Type B pancreatic cell (in vitro differentiated cells): Measurements from ENCODE around the gene LMX1A. TPM values are rescaled to one million over a fixed set of nuclear protein-coding genes. Genes with fewer than 3 reads are reported as not detected.
A peak's percentile ranks its signal among the peaks of the same experiment; 100 is the strongest.

Experiments used
- DNase-seq: peaks from one replicate; pipeline ENCODE4 v3.0.0; 2021; ENCODE audit warnings: mixed read lengths; ENCODE audit not compliant: unreplicated experiment; ENCODE audit errors: extremely low spot score
- H3K27ac Mint-ChIP-seq: 2 replicates; pipeline ENCODE4 v1.8.0; 2021; ENCODE audit warnings: mild to moderate bottlenecking, mixed read lengths
- H3K27me3 Mint-ChIP-seq: 2 replicates; pipeline ENCODE4 v1.8.0; 2021; ENCODE audit warnings: mixed read lengths
- H3K36me3 Mint-ChIP-seq: 2 replicates; pipeline ENCODE4 v1.8.0; 2021; ENCODE audit warnings: mixed read lengths
- H3K4me1 Mint-ChIP-seq: one replicate; pipeline ENCODE4 v1.8.0; 2021; ENCODE audit warnings: mixed read lengths; ENCODE audit not compliant: unreplicated experiment
- H3K4me3 Mint-ChIP-seq: 2 replicates; pipeline ENCODE4 v1.8.0; 2021; ENCODE audit warnings: mild to moderate bottlenecking, mixed read lengths
- H3K9me3 Mint-ChIP-seq: 2 replicates; pipeline ENCODE4 v1.8.0; 2021; ENCODE audit warnings: mixed read lengths
- total RNA-seq: library from RNA; stranded (reverse); gene quantifications from 2 replicates; pipeline ENCODE4 v1.2.1, GENCODE V29; 2021; ENCODE audit warnings: low replicate concordance
- TF ChIP-seq, protein P1 (sequence below): fragments of 200-600 bp; sonication (generic); conservative IDR thresholded peaks from 2 replicates; pipeline ENCODE4 v1.5.0; 2021; ENCODE audit warnings: antibody characterized with exemption, mild to moderate bottlenecking

Gene LMX1A
- total RNA-seq, 1 donor from 2014 or later, result 34.4 TPM

DNA sequence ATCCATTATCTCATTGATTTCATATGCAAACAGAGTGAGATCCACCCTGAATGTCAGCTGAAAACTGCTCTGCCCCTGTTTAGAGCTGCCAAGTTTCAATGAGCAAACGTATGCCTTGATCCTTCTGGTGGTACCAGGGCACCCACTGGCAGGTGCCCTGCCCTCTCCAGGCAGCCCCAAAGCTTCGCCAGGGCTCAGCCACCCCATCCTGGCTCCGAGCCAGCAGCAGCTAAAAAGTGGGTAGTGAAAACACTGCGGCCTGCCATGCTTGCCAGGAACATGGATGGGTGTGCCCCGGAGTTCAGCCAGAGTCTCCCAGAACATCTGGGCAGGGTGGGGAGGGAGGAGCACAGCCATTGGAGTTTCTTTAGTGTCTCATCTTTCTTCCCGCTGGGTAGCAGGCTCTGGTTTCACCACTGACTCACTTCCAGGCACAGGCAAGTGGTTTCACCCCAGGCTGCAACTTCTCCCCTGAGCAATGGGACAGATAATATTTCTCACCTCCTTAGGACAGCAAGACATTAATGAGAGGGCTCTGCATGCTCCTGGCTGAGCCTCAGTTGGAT is 8.1 kb upstream of the LMX1A start:
- no peaks in the 10 kb centered on the region for H3K4me1 Mint-ChIP-seq
- TF ChIP-seq, protein P1, sequence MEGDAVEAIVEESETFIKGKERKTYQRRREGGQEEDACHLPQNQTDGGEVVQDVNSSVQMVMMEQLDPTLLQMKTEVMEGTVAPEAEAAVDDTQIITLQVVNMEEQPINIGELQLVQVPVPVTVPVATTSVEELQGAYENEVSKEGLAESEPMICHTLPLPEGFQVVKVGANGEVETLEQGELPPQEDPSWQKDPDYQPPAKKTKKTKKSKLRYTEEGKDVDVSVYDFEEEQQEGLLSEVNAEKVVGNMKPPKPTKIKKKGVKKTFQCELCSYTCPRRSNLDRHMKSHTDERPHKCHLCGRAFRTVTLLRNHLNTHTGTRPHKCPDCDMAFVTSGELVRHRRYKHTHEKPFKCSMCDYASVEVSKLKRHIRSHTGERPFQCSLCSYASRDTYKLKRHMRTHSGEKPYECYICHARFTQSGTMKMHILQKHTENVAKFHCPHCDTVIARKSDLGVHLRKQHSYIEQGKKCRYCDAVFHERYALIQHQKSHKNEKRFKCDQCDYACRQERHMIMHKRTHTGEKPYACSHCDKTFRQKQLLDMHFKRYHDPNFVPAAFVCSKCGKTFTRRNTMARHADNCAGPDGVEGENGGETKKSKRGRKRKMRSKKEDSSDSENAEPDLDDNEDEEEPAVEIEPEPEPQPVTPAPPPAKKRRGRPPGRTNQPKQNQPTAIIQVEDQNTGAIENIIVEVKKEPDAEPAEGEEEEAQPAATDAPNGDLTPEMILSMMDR, result no peak
- no peak for DNase-seq
- no peaks in the 10 kb centered on the region for H3K9me3 Mint-ChIP-seq
- H3K27me3 Mint-ChIP-seq, result peaks cover 70% of the 10 kb centered on the region
- H3K27ac Mint-ChIP-seq, result no peak overlapping the region
- no peak overlapping the region for H3K4me3 Mint-ChIP-seq
- no peaks in the 10 kb centered on the region for H3K36me3 Mint-ChIP-seq

- Mint-ChIP-seq H3K4me1 (peaks cover 27% of the 10 kb centered on the region), H3K27ac (no peak overlapping the region), H3K27me3 (peaks cover 93% of the 10 kb centered on the region), H3K9me3 (no peaks in the 10 kb centered on the region), H3K4me3 (peak overlapping the region; percentile 80), H3K36me3 (peaks cover 1% of the 10 kb centered on the region)
- DNase-seq, result no peak
- TF ChIP-seq, protein P1, result no peak
These were observed 361 bp upstream of the LMX1A start for GRCh38 chr1:165356876-165357275.

DNA sequence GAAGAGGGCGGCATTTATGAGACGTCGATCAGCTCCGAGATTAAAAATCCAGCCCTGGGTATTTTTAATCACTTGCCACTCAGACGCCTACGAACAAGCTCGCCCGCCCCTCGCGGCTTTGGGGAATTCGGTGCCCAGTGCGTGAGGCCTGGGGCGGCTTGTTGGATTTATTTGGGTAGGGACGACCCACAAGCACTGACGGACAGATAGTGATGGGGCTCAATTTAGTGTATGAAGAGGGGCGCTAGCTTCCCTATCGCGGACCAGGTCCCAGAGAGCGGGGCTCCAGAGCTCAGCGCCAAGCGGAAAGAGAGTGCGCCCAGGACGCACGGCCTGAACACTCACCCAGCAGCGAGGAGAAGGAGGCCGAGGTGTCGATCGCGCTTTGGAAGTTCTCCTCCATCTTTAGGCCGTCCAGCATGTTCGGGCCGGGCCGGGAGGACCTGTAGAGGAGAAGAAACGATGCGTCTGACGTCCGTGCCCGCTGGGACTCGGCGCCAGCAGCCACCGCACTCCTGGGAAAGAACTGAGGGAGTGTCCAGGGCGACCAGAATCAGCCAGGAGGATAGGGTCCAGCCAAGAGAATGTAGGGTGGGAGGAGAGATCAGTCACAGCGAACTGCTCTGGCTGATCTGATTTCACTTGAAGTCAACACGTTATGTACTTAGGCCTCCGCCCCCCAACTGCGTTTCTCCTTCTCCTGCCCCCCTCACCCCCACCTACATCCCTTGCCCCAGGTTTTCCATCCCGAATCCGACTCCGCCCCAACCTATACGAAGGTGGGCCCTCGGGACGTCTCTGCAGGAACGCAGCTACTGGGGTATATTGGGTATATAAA is 1.2 kb downstream of the LMX1A start:
- TF ChIP-seq, protein P1, result no peak
- peak overlapping the region; percentile 61 for H3K27ac Mint-ChIP-seq
- peaks cover 31% of the 10 kb centered on the region for H3K4me1 Mint-ChIP-seq
- peak overlapping the region; percentile 86 for H3K4me3 Mint-ChIP-seq
- peaks cover 3% of the 10 kb centered on the region for H3K36me3 Mint-ChIP-seq
- H3K9me3 Mint-ChIP-seq, result no peaks in the 10 kb centered on the region
- H3K27me3 Mint-ChIP-seq, result peaks cover 95% of the 10 kb centered on the region
- no peak for DNase-seq

DNA sequence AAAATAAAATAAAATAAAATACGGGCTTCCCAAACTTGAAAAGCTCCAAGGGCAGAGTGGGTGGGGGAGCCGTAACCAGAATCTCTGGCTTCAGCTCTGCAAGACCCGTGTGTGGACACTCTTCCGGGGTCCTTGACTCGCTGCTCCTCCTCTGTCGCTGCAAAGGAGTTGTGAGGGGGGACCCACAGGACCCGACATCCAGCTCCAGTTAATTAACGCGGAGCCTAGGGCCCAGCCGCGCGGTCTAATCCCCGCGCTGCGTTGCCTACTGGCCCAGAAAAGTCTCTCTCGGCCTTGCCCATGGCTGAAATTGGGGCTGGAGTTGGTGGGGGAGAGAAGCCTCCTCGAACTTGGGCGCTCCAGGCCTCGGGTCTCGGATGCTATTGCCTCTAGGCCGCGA is 1.8 kb downstream of the LMX1A start:
- no peaks in the 10 kb centered on the region for H3K9me3 Mint-ChIP-seq
- peaks cover 3% of the 10 kb centered on the region for H3K36me3 Mint-ChIP-seq
- H3K4me3 Mint-ChIP-seq, result peak overlapping the region; percentile 86
- DNase-seq, result no peak
- peaks cover 31% of the 10 kb centered on the region for H3K4me1 Mint-ChIP-seq
- peaks cover 95% of the 10 kb centered on the region for H3K27me3 Mint-ChIP-seq
- peak overlapping the region; percentile 61 for H3K27ac Mint-ChIP-seq
- TF ChIP-seq, protein P1, result no peak

- Mint-ChIP-seq H3K27me3 (peaks cover 95% of the 10 kb centered on the region), H3K4me3 (peak overlapping the region; percentile 80), H3K36me3 (peaks cover 3% of the 10 kb centered on the region), H3K4me1 (peaks cover 31% of the 10 kb centered on the region), H3K27ac (peak overlapping the region; percentile 25), H3K9me3 (no peaks in the 10 kb centered on the region)
- no peak for DNase-seq
- TF ChIP-seq, protein P1, result no peak
These were observed 2.5 kb downstream of the LMX1A start for GRCh38 chr1:165353731-165354671.
